Measurements from ENCODE around the gene NFX1. TPM values are rescaled to one million over a fixed set of nuclear protein-coding genes. Genes with fewer than 3 reads are reported as not detected.
"Not testable (repeated sequence)": the region's sequence is repeated elsewhere in the genome, so short reads cannot be mapped to it uniquely, and the experiment has no call there.

Gene NFX1
- total RNA-seq, 1 donor = 24.2 TPM

DNA sequence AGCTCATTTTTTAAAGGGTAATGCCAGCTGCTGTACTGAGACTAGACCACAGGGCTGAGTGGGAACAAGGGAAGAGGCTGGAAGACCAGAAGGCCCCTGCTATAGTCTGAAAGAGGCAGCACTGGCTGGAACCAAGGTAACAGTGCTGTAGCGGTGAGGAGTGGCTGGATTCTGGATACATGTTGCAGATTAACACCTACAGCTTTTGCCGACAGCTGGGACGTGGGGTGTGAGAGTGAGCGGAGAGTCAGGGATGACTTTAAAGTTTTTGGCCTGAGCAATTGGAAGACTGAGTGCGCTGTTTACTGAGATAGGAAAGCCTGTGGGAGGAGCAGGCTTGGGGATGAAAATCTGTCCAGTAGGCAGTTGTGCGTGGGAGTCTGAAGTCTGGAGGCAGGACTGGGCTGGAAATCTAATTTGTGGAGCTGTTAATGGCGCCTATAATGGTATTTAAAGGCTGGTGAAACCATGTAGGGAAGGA is 85.6 kb downstream of the NFX1 start:
- peak; percentile 37 for DNase-seq (ENCODE audit: low read depth)
- TF ChIP-seq CTCF (IDR thresholded peaks at IDR 0.05; ENCODE audit: insufficient read depth, low read depth, low read length) = no peak

DNA sequence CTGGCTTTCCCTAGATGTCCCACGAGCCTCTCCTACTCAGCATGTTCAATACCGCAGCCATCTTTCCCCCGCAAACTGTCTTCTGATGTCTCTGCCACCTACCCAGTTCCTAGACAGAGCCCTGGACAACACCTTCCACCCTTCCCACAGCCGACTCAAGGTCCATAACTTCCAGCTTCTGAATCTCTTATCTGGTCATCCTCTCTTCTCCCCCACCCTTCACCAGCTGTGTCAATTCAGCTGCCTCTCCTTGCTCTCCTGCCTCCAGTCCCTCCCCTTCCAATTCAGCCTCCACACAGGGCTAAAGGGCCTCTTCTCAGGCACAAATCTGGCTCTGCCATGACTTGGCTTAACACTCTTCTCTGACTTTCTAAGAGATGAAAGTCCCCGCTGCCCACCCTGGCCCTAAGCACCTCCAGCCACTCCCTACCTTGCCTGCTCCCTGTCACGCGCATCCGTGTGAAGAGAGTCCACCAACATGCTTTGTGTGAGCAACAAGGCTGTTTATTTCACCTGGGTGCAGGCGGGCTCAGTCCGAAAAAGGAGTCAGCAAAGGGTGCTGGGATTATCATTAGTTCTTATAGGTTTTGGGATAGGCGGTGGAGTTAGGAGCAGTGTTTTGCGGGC is 86.9 kb downstream of the NFX1 start:
- no peak overlapping the region for H3K4me3 ChIP-seq (ENCODE audit: low read depth, low read length)
- no peak for TF ChIP-seq CTCF (IDR thresholded peaks at IDR 0.05; ENCODE audit: insufficient read depth, low read depth, low read length)
- no peak for DNase-seq (ENCODE audit: low read depth)

More for the DNA sequence above, 85.6 kb downstream of the NFX1 start:
- no peak overlapping the region for H3K4me3 ChIP-seq (ENCODE audit: low read depth, low read length)

- H3K4me3 ChIP-seq (ENCODE audit: low read depth, low read length) = no peak overlapping the region
- no peak for TF ChIP-seq CTCF (IDR thresholded peaks at IDR 0.05; ENCODE audit: insufficient read depth, low read depth, low read length)
- no peak for DNase-seq (ENCODE audit: low read depth)
Observed at GRCh38 chr9:33378121-33378795, 87.9 kb downstream of the NFX1 start.

DNA sequence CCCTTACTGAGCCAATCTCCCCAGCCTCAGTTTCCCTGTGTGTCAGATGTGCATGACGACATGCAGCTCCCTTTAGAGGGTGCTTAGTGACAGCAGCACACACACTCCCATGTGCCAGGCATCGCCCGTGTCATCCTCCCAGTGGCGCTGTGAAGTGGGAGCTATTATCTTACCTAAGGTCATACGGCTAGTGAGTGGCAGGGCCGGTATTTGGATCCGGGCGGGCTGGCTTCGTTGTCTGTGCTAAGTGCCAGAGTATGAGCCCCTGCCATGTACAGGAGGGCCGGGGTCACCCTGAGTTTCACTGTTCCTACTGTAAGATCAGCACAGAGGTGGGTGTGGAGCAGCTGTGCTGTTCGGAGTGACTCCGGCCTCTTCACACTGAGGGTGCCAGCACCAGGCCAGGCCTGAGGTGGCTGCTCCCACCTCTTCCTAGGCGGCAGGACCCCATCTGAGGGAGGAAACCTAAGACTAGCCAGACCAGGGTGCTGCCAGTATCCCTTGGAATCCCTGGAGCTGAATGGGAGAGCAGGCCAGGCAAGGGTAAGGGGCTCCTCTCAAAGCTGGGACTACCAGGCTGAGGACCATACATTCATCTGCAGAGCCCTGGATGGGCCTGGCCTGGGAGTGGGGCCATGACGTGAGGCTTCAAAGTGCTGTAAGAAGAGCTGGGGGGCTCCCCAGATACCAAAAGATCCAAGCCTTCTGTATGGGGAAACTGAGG is 89.5 kb downstream of the NFX1 start:
- DNase-seq (ENCODE audit: low read depth) = no peak
- no peak overlapping the region for H3K4me3 ChIP-seq (ENCODE audit: low read depth, low read length)
- TF ChIP-seq CTCF (IDR thresholded peaks at IDR 0.05; ENCODE audit: insufficient read depth, low read depth, low read length) = no peak

GRCh38 chr9:33380390-33381094 is 90.2 kb downstream of the NFX1 start:
- no peak for TF ChIP-seq CTCF (IDR thresholded peaks at IDR 0.05; ENCODE audit: insufficient read depth, low read depth, low read length)
- no peak for DNase-seq (ENCODE audit: low read depth)
- no peak overlapping the region for H3K4me3 ChIP-seq (ENCODE audit: low read depth, low read length)

DNA sequence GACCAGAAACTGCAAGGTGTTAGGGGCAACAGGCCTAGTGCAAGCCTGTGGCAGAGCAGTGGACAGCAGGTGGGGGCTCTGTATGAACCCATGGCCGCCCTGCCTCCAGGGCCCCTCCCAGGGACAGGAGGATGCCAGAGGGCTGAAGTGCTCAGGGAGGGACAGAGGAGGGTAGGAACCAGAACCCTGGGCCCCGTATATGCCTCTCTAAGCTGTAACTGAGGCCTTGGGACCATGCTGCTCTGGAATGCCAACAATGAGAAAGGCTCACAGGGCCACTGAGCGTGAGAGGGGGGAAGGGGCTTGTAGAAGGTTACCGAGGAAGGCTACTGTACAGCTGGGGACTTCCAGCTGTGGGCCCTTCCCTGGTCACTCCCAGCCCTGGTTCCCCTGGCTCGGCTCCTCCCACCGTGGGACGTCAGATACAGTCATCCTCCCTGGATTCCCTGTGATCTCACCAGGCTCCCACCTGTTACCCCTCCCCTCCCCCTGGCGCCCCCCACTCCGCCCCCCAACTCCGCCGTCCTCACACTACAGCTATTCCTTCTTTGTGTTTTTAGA is 91.0 kb downstream of the NFX1 start:
- no peak for TF ChIP-seq CTCF (IDR thresholded peaks at IDR 0.05; ENCODE audit: insufficient read depth, low read depth, low read length)
- no peak overlapping the region for H3K4me3 ChIP-seq (ENCODE audit: low read depth, low read length)
- DNase-seq (ENCODE audit: low read depth) = no peak

- H3K4me3 ChIP-seq (ENCODE audit: low read depth, low read length); DNase-seq (ENCODE audit: low read depth): not testable (repeated sequence)
Observed at GRCh38 chr9:33382397-33382796, 92.1 kb downstream of the NFX1 start.

- H3K4me3 ChIP-seq (ENCODE audit: low read depth, low read length); DNase-seq (ENCODE audit: low read depth): not testable (repeated sequence)
Observed at GRCh38 chr9:33383396-33383795, 93.1 kb downstream of the NFX1 start.

DNA sequence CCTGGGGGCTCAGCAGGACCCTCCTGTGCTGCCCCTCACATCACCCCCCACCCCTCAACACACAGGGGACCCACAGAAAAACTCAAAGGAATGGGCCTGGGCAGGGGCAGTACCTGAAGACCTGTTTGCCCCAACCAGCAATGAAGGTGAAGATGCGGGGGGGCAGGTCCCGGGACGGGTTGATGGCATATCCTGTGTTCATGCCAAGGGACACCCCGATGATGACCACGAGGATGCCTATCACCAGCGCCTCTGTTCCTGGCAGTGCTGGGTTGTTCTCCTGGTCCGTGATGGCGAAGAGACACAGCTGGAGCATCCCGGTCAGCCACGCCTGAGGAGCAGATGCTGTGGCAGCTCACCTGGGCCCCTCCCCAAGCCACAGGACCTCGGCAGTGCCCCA is 95.2 kb downstream of the NFX1 start:
- not testable (repeated sequence) for H3K4me3 ChIP-seq (ENCODE audit: low read depth, low read length); DNase-seq (ENCODE audit: low read depth)

Data from fibroblast of villous mesenchyme (primary cell).